Ovary (tissue), 3 donors: ENCODE results near the gene HSDL2.

Experiments used
- EP300 ChIP-seq: sonication (generic); formaldehyde crosslinking; IDR thresholded peaks from one replicate; pipeline ENCODE4 v1.6.1; 2017; ENCODE audit warnings: antibody characterized with exemption
- POLR2A ChIP-seq: fragments of 450-650 bp; IDR thresholded peaks from one replicate; pipeline ENCODE4 v1.6.1; 2017; ENCODE audit warnings: antibody characterized with exemption, mild to moderate bottlenecking, moderate library complexity
- TF ChIP-seq, protein P1 (sequence below), 3 donors: fragments of 450-650 bp in 2 of 3; fragments of 200-600 bp in 1 of 3; IDR thresholded peaks; one replicate each; pipeline versions ENCODE4 v1.5.1 to v1.8.0; 2016 to 2022; ENCODE audit warnings: antibody characterized with exemption in 3 of 3, mild to moderate bottlenecking in 1 of 3
- donor health status: DM: no; HTN: no; CAD: no.

DNA sequence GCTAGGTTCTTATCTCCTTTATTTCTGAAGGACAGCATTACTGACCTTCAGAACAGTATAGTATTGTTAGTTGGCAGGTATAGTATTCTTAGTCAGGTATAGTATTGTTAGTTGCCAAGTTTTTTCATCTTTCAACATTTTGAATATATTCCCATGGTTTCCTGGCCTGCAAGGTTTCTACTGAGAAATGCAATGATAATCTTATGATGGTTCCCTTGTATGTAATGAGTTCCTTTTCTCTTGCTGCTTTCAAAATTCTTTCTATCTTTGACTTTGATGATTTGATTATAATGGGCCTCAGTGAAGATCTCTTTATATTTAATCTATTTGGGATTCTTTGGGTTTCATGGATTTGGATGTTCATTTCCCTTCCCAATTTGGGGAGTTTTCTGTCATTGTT is 12.4 kb upstream of the HSDL2 start:
- TF ChIP-seq, protein P1, sequence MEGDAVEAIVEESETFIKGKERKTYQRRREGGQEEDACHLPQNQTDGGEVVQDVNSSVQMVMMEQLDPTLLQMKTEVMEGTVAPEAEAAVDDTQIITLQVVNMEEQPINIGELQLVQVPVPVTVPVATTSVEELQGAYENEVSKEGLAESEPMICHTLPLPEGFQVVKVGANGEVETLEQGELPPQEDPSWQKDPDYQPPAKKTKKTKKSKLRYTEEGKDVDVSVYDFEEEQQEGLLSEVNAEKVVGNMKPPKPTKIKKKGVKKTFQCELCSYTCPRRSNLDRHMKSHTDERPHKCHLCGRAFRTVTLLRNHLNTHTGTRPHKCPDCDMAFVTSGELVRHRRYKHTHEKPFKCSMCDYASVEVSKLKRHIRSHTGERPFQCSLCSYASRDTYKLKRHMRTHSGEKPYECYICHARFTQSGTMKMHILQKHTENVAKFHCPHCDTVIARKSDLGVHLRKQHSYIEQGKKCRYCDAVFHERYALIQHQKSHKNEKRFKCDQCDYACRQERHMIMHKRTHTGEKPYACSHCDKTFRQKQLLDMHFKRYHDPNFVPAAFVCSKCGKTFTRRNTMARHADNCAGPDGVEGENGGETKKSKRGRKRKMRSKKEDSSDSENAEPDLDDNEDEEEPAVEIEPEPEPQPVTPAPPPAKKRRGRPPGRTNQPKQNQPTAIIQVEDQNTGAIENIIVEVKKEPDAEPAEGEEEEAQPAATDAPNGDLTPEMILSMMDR (IDR thresholded peaks at IDR 0.05) = no peak
- TF ChIP-seq EP300 (no peak), POLR2A (no peak)
